GM12801 (cell line): Measurements from ENCODE around the gene EIF4A3.

Source experiments
- TF ChIP-seq, protein P1 (sequence below): IDR thresholded peaks from one replicate; pipeline ENCODE4 v1.5.1; 2011; ENCODE audit warnings: control low read depth; ENCODE audit not compliant: insufficient read length; ENCODE audit errors: extremely low read depth

Gene EIF4A3

DNA sequence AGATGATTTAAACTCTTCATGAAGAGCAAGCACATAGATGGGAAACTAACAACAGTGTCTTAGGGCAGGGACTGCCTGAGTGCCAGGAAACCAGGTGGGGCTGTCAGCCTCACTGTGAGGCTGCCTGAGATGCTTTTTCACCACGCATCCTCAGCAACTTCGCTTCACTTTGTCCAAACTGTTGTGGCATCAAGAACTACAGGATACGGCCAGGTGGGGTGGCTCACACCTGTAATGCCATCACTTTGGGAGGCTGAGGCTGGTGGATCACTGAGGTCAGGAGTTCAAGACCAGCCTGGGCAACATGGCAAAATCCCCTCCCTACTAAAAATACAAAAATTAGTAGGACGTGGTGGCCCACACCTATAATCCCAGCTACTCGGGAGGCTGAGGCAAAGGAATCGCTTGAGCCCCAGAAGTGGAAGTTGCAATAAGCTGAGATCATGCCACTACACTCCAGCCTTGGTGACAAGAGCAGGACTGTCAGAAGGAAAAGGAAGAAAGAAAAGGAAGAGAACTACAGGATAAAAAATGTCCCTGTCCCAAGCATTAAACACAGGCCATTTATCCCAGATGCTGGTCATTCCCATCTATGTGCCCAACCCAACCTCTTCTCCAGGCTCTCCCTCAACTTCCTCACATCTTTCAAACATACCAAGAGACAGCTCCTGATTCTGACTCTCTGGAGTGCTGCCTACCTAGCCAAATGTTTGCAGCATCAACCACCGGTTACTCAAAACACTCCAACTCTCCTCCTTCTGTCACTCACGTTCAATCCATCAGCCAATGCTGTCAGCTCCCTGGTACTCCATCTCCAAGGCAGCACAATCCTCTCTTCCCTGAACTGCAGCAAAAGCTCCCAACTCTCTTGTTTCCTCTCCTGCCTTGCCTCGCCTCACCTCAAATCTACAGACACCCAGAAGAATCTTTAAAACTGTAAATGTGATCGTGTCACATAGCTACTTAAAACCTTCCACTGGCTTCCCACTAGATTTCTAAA is 1.6 kb downstream of the EIF4A3 start:
- TF ChIP-seq, protein P1, sequence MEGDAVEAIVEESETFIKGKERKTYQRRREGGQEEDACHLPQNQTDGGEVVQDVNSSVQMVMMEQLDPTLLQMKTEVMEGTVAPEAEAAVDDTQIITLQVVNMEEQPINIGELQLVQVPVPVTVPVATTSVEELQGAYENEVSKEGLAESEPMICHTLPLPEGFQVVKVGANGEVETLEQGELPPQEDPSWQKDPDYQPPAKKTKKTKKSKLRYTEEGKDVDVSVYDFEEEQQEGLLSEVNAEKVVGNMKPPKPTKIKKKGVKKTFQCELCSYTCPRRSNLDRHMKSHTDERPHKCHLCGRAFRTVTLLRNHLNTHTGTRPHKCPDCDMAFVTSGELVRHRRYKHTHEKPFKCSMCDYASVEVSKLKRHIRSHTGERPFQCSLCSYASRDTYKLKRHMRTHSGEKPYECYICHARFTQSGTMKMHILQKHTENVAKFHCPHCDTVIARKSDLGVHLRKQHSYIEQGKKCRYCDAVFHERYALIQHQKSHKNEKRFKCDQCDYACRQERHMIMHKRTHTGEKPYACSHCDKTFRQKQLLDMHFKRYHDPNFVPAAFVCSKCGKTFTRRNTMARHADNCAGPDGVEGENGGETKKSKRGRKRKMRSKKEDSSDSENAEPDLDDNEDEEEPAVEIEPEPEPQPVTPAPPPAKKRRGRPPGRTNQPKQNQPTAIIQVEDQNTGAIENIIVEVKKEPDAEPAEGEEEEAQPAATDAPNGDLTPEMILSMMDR, result no peak

DNA sequence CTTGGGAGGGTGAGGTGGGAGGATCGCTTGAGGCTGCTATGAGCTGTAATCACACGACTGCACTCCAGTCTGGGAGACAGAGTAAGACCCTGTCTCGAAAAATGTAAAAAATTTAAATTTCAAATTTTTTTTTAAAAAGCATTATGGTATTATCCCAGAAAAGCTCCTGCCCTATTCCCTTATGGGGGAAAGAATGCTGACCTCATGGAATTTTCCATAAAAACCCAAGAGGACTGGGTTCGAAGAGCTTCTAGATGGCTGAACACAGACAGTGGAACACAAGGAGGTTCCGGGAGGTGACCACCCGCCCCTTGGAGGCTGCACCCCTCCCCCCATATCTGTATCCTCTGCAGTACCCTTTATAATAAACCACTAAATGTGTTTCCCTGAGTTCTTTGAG is 4.0 kb downstream of the EIF4A3 start:
- TF ChIP-seq, protein P1, result no peak

DNA sequence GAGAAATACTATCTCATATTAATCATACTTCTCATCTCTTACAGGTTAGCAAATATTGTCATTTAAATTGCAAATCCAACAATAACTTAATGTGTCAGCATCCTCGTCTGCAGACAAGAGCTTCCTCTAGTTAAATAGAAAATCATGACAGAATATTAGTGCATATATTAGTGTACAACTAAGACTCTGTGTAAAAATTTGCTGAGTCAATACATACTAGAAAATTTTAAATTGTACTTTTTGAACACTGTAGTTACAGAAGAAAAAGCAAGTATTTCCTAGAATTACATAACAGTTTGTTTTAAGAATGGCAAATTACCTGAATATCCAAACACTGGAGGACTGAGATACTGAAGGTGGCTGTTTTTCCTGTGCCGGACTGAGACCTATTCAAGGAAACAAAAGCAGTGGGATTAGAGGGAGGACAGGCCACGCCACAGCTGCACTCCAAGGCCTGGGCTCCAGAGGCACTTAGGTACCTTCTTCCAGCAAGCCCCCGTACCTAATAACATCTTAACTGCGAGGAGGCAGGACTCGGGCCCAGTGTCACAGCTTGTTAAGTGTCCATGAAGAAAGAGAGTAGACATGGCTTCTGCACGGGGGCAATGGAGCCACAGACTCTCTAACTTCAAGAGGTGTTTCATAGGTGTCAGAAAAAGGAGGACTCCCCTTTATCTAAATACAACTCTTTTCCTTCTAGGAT is 5.3 kb downstream of the EIF4A3 start:
- TF ChIP-seq, protein P1, result no peak

DNA sequence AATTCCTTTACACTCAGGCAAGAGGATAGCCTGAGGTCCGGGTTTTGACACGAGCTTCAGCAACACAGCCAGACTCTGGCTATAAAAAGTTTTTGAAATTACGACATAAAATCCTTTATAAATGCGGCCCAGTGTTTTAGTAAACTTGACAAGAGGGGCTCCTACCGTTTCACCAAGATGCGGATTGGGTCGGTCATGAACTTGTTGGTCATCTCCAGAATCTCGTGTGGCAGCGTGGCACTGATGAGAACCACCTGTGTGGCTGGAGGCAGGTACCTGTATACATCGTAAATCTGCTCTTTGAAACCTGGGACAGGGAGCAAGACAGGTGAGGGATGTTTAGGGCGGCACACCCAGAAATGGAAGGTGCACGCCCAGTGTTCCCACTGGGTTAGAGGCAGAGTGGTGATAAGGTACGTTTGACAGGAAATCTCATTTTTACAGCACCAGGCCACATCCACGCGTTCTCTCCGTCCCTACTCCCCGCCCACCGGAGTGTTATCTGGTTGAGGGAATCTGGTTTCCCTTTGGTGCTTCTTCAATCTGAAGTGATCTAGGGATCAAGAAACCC is 8.0 kb downstream of the EIF4A3 start:
- TF ChIP-seq, protein P1, result no peak

DNA sequence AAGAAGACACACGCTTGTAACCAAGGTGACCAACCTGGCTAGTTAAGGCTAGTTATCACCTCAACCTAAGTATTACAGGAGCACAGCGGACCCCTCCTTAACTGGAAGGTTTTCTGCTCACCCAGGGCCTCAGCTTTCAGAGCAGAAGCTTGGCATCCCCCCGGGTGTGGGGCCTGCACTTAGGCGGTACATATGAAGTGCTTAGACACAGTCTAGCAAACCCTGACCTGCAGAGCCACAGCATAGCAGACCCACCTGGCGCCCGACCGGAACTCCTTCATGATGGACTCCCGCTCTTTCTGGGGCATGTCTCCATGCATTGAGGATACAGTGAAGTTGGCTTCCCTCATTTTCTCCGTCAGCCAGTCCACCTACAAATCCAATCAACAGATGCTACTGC is 9.8 kb downstream of the EIF4A3 start:
- TF ChIP-seq, protein P1, result no peak

DNA sequence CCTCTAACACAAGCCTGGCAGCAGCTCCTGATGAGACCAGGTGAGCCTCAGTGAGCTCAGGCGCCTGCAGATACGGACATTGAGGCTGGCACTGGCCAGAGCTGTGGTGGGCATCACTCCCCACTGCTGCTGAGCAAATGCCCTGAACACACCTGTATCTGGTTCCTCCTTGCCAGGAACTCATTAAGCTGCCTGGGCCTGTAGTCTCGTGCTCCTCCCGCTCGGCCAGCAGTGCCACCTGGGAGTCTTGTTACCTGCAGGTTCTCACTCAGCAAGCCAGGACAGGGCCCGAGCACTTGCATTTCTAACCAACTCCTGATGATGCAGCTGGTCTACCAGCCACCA is 13.3 kb downstream of the EIF4A3 start:
- TF ChIP-seq, protein P1, result no peak

DNA sequence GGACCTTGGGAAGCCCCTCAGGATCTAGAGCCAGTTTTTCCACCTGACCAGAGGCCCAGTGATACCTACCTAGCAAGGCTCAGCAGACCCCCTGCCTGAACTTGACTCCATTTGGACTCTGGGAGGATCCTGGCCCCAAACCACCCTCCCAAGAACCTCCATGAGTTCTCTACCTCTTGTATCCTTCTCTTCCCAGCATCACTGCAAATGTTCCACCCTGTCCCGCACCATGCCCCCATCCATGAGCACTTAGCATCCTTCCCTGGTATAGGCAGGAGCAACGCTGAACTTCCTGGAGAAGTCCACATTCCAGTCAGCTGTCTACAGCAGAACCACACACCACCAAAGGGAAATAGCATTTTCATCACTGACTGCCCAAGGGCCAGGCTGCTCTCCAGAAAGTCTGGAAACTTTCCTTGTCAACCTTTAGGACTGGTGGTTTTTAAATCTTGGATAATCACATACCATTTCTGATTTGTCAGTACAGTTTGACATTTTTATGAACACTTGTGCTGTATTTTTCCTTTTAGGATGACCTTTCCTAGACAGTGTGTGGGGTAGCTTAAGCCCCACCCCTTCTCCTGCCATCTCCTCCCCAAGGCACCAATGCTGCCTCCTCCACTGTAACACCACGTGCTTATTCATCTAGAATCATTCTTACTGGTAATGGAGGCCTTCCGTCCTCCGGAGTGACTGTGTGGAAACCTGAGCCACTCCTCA is 13.9 kb downstream of the EIF4A3 start:
- TF ChIP-seq, protein P1, result no peak
